ENCODE results near the gene OR52L1. TPM values are rescaled to one million over a fixed set of nuclear protein-coding genes. Genes with fewer than 3 reads are reported as not detected.

The OR52L1 gene
- total RNA-seq, 4 donors from 2014 or later, result not detected

DNA sequence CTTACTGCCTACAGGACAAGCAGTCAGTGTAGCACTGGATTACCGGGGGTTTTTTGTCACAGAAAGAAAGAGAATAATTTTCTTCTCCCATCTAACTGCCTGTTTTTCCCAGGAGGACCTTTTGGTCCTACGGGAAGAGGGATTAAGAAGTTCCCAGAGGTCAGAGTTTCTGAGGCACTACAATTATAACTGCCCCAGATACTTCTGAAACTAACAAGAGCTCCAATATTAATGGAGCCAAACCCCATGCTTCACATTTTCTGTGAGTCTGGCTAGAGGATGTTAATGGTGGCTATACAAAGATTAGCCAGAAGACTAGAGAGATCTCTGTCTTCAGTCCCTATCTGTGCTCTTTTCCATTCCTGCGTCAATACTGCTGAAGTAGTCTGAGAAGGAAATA is 44.8 kb downstream of the OR52L1 start, which contains the start of gene OR56A3:
OR56A3 (plus strand) TSS at position 301 of the 400 bp plus-strand sequence. CDS start 5,096 bp downstream, outside the sequence.
- H3K4me3 ChIP-seq, result no peak within 1 kb of the TSS
- no peak for DNase-seq
- no peaks in the 10 kb centered on the region for H3K9me3 ChIP-seq
- no peaks in the 10 kb centered on the region for H3K4me1 ChIP-seq
- H3K36me3 ChIP-seq, result no peaks in the 10 kb centered on the region
- H3K27ac ChIP-seq, result no peak within 1 kb of the TSS
- H3K27me3 ChIP-seq, result no peaks in the 10 kb centered on the region
- TF ChIP-seq POLR2A (IDR thresholded peaks at IDR 0.05), result no peak
- TF ChIP-seq, protein P1, sequence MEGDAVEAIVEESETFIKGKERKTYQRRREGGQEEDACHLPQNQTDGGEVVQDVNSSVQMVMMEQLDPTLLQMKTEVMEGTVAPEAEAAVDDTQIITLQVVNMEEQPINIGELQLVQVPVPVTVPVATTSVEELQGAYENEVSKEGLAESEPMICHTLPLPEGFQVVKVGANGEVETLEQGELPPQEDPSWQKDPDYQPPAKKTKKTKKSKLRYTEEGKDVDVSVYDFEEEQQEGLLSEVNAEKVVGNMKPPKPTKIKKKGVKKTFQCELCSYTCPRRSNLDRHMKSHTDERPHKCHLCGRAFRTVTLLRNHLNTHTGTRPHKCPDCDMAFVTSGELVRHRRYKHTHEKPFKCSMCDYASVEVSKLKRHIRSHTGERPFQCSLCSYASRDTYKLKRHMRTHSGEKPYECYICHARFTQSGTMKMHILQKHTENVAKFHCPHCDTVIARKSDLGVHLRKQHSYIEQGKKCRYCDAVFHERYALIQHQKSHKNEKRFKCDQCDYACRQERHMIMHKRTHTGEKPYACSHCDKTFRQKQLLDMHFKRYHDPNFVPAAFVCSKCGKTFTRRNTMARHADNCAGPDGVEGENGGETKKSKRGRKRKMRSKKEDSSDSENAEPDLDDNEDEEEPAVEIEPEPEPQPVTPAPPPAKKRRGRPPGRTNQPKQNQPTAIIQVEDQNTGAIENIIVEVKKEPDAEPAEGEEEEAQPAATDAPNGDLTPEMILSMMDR (IDR thresholded peaks at IDR 0.05), result no peak
- intact Hi-C loops (cut with DNase I), result no loop called here
- WGBS, 2 donors, result 75 to 85% methylated on average over 3 of the region's 3 CpGs

DNA sequence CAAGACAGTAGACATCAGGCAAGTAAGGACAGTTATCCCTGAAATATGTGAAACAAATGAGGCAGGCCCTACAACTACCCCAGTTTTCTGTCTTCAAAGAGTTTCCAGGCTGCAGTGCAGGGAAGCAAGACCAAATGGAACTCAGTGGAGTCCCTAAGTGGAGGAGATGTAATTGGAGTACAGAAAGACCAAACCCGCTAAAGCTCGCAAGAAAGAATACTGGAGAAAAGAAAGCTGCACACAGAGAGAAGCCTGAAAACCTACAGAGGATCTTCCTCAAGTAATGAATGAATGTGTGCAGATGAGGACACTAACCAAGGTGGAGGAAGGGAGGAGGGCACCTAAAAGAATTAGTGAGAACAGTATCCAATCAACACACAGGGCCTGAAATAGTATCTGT is 46.0 kb downstream of the OR52L1 start:
- intact Hi-C loops (cut with DNase I), result no loop called here
- 80 to 92% methylated on average over 2 of the region's 2 CpGs for whole genome bisulfite sequencing, 2 donors

DNA sequence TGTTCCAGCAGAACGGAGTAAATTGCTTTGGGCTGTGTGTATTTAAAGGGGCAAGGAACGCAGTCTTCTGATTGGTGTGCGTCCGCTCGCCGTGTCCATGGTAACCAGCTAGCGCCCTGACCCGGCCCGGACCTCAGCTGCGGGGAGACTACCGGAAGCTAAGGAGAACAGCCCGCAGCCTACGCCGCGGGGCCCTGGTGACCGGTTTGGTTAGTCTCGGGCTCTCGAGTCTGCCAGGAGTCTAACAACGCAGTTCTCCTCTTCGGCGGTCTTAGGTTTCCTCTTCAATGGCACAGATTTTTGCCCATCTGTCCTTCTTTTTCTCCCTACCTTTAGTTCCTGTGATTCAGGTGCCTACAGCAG is 48.2 kb downstream of the OR52L1 start:
- 89 to 90% methylated on average over 10 to 17 of the region's 21 CpGs for WGBS, 2 donors
- Histone ChIP-seq H3K4me1 (no peaks in the 10 kb centered on the region), H3K36me3 (no peaks in the 10 kb centered on the region), H3K4me3 (no peak overlapping the region), H3K27me3 (no peaks in the 10 kb centered on the region), H3K27ac (no peak overlapping the region), H3K9me3 (no peaks in the 10 kb centered on the region)
- intact Hi-C loops (cut with DNase I), result no loop called here
- TF ChIP-seq, protein P1 (IDR thresholded peaks at IDR 0.05), result no peak
- TF ChIP-seq POLR2A (IDR thresholded peaks at IDR 0.05), result no peak
- no peak for DNase-seq

More for the DNA sequence above, 46.0 kb downstream of the OR52L1 start:
- Histone ChIP-seq H3K27ac (no peak overlapping the region), H3K27me3 (no peaks in the 10 kb centered on the region), H3K36me3 (no peaks in the 10 kb centered on the region), H3K4me1 (no peaks in the 10 kb centered on the region), H3K4me3 (no peak overlapping the region), H3K9me3 (no peaks in the 10 kb centered on the region)
- DNase-seq, result no peak
- TF ChIP-seq, protein P1 (IDR thresholded peaks at IDR 0.05), result no peak
- no peak for TF ChIP-seq POLR2A (IDR thresholded peaks at IDR 0.05)

DNA sequence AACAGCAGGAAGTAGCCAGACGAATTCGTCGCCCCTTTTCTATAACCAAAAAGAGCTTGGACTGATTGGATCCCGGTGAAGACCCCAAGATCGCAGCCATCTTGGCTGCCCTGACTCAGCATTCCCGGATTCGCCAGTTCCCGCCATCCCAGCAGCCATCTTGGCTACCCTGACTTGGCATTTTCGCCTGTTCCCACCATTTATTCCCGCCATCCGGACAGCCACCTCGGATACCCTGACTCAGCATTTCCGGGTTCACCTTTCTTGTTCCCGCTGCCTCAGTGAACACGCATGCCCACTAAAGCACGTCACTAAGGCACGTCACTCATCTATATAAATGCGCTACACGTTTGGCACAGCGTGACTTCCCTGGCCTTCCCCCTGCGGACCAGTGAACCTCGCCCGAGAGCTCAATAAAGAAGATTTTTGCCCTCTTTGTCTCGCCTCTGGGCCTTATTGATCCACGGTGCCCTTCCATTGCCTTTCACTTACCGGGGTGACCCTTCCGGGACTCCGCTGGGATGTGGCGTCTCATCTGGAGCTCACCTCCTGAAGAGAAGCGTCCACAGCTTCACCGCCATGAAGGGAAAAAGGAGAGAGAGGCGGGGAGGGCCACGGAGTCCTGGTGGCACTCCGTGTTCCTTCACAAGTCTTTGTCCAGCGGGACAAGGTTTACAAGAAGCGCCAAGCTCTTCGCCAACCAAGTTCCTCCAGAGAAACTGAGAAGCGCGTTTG is 48.8 kb downstream of the OR52L1 start:
- no peaks in the 10 kb centered on the region for H3K36me3 ChIP-seq
- no peaks in the 10 kb centered on the region for H3K4me1 ChIP-seq
- intact Hi-C loops (cut with DNase I), result no loop called here
- no peak overlapping the region for H3K4me3 ChIP-seq
- no peak for DNase-seq
- 86 to 91% methylated on average over 25 to 31 of the region's 39 CpGs for WGBS, 2 donors
- H3K27ac ChIP-seq, result no peak overlapping the region
- TF ChIP-seq POLR2A (IDR thresholded peaks at IDR 0.05), result no peak
- TF ChIP-seq, protein P1 (IDR thresholded peaks at IDR 0.05), result no peak
- H3K9me3 ChIP-seq, result no peaks in the 10 kb centered on the region
- no peaks in the 10 kb centered on the region for H3K27me3 ChIP-seq

Small RNAs within 50 kb of the gene (small RNA-seq; reads per million reads assigned to genes)
- 0 to 0.14 (median 0) reads per million in 4 donors for gene RNA5SP329

Other genes with a start within 250 kb of the OR52L1 start
- gene OR52N4, start 232.7 kb downstream of the OR52L1 start, total RNA-seq, result not detected
- gene OR52N5, start 203.6 kb downstream of the OR52L1 start, total RNA-seq, result not detected
- gene OR52N1, start 195.7 kb downstream of the OR52L1 start, total RNA-seq, result not detected
- not detected for gene OR52N2, start 178.1 kb downstream of the OR52L1 start, total RNA-seq
- gene OR52E6, start 145.1 kb downstream of the OR52L1 start, total RNA-seq, result not detected
- gene OR52E8, start 129.3 kb downstream of the OR52L1 start, total RNA-seq, result not detected
- not detected for gene OR52E4, start 106.4 kb downstream of the OR52L1 start, total RNA-seq
- gene OR52E5, start 93.8 kb downstream of the OR52L1 start, total RNA-seq, result not detected
- gene OR56A3, start 44.7 kb downstream of the OR52L1 start, total RNA-seq, result not detected
- not detected for gene OR56A5, start 18.5 kb downstream of the OR52L1 start, total RNA-seq
- not detected for gene OR56A4, start 20.0 kb upstream of the OR52L1 start, total RNA-seq
- gene OR56A1, start 43.8 kb upstream of the OR52L1 start, total RNA-seq, result not detected
- gene OR56B4, start 120.7 kb upstream of the OR52L1 start, total RNA-seq, result not detected
- not detected for gene OR52B2, start 183.3 kb upstream of the OR52L1 start, total RNA-seq
- gene OR52W1, start 212.2 kb upstream of the OR52L1 start, total RNA-seq, result not detected
- gene C11orf42, start 218.6 kb upstream of the OR52L1 start, total RNA-seq, result not detected
- 10 to 100 TPM in 3 of 4 donors, 1 to 10 TPM in 1; 8.3 to 33.5 (median 23.1) TPM for gene FHIP1B, start 247.7 kb upstream of the OR52L1 start, total RNA-seq